ENCODE data around the gene IKBIP.
"Not testable (repeated sequence)": the region's sequence is repeated elsewhere in the genome, so short reads cannot be mapped to it uniquely, and the experiment has no call there.

IKBIP gene, protein sequence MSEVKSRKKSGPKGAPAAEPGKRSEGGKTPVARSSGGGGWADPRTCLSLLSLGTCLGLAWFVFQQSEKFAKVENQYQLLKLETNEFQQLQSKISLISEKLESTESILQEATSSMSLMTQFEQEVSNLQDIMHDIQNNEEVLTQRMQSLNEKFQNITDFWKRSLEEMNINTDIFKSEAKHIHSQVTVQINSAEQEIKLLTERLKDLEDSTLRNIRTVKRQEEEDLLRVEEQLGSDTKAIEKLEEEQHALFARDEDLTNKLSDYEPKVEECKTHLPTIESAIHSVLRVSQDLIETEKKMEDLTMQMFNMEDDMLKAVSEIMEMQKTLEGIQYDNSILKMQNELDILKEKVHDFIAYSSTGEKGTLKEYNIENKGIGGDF

DNA sequence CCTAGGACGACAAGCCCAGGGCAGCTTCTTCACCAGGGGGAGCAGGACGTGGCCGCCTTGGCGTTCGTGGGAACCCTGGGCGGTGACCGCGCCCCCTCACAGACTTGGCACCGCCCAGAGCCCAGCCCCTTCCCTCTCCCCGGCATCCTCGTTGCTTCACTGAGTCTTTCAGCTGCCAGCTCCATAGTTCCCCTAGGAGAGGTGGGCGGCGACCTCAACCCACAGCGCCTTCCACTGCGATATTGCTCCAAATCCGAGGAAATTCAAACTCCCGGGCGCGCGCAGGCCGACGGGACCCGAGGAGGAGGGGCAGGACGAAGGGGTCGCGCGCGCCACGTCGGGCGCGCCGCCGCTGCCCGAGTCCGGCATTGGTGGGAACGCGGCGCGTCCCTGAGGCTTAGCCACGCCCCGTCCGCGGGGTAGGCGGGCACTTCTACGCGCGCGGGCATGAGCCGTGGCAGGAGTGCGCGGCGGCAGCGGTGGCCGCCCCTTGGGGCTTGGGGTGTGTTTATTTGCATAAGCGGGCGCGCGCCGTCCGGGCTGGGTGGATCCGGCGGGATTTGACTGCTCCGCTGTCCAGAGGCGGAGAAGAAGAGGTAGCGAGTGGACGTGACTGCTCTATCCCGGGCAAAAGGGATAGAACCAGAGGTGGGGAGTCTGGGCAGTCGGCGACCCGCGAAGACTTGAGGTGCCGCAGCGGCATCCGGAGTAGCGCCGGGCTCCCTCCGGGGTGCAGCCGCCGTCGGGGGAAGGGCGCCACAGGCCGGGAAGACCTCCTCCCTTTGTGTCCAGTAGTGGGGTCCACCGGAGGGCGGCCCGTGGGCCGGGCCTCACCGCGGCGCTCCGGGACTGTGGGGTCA is at the start of gene IKBIP, which contains the start of gene APAF1:
Gene IKBIP (minus strand): TSS at position 77 of the 860 bp plus-strand sequence. CDS start 87 bp downstream, outside the sequence.
Gene APAF1 (plus strand): TSS at position 579 of the 860 bp plus-strand sequence. CDS start 3,070 bp downstream, outside the sequence.
- no peak for FAIRE-seq

DNA sequence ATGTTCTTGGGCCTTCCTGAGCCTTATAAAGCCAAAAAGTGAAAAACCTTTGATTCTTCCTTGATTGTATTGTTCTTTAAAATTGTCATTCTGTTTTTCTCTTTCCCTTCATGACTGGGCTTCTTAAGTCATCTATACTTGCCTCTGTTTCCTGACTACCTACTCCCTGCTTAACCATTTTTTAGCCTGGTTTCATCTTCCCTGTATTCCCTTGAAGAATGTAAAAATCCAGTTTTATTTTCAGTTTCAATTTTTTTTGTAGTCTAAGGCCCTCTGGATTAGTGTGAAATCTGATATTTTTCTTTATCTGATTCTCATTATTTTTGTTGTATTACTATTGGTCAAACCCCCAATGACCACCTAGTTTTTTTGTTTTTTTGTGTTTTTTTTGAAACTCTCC is 46.8 kb upstream of the IKBIP start:
- FAIRE-seq: no peak

DNA sequence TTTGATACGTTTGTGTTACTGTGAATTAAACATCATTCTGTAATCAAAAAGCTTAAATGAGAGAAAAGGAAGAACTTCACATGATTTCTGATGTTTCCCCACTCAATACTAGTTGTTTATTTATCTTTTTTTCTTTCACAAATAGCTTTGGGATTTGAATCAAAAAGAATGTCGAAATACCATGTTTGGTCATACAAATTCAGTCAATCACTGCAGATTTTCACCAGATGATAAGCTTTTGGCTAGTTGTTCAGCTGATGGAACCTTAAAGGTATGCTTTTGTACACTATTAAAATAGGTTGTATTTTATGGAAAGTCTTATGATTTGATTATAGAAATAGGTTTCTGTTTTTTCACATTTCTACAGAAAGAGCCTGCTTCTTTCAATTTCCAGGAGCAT is 42.0 kb upstream of the IKBIP start:
- no peak for FAIRE-seq

DNA sequence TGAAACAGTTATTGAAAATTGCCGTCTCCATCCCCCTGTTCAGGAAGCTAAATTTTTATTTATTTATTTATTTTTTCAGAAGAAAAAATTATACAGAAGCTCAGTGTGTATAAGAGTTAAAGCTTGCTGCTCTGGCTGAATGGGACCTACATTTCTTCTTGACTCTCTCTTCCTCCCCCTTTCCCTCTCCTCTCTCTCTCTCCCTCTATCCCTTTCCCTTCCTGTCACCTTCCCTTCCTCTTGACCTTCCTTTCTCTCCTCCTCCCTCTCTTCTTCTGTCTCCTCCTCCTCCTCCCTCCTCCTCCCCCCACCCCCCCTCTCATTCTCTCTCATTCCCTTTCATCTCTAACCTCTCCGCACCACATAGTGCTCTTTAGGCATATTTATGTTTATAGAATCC is 39.6 kb upstream of the IKBIP start:
- FAIRE-seq: no peak

DNA sequence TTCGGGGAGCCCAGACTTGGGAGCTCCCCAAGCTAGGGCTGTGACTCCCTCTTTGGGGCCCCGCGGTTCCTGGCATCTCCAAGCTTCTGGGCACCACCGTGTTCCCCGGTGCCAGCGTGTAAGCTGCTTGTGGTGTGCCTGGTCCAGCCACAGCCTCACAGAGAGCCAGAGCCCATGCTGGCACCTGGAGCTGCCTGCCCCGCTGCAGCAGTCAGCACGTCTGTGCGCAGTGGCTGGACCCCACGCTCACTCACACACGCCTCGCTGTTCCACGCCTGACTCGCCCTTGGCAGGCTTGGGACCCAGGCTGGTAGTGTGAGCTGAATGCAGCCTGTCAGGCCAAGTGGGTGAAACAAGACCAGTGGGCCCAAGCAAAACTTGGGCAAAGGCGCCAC is 35.0 kb upstream of the IKBIP start:
- FAIRE-seq: no peak

DNA sequence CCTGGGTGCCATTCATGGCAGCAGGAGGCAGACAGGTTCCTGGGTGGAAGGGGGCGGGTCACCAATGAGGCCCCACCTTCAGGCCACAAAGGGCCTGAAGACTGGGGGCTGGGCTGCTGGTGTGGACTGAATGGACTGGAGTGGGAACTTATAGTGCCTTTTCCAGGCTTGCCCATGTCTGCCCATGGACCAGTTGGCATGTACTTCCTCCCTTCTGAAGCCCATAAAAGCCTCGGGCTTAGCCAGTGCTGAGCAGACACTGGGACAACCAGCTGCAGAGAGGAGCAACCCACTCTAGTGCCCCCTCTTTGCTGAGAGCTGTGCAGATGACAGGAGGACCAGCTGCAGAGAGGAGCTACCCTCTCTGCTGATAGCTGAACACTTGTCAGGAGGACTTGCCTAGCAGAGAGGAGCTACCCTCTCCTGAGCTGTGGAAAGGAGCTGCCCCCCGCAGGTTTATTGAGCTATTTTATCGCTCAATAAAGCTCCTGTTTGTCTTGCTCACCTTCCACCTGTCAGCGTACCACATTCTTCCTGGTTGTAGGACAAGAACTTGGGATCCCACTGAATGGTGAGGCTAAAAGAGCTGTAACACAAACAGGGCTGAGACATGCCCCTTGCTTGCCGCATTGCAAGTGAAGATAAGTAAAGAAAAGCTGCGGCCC is 34.5 kb upstream of the IKBIP start:
- FAIRE-seq: no peak

DNA sequence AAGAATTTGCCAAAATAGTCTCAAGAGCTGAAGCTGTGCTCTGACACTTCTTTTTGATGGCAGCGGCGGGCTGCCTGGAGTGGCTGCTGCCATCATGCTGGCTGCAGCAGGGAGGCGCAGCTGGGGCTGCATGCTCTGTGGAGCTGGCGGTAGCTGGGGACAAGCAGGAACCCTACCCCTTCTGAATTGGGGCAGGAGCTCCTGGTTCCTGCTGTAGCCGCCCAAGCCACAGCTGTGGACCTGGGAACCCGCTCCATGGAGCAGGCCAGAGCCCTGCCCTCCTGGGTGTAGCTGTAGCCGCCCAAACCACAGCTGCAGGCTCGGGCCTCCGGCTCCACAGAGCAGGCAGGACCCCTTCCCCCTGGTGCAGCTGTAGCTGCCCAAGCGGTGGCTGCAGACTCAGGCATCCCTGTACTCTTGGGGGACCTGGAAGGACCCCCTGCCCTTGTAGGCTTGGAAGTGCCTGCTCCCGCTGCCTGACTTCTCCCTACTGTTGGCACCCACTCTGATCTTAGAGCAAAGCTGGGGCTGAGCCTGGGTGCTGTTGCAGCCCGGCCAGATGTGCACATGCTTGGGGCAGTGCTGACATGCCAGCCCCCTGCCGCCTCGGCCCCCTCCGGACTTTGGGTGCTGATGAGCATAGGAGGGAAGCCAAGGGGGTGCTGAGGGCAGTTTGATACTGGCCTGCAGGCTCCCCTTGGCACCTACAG is 33.8 kb upstream of the IKBIP start:
- FAIRE-seq: no peak

DNA sequence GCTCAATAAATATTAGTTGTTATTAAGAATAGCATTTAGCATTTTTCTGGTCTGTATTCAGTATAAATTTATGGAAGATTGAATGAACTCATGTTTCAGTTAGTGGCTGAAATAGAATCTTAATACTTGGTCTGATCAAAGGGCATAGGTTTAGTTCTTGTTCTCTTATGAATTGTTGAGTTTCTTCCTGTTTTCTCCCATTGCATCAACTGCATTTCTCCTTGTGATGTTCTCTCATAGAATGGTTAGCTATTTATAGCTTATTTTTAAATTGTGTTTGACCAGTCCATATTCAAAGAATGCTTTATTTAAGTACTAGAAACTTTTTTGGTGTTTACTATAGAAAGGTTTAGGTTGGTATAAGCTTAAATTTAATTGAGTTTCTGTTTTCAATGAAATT is 30.3 kb upstream of the IKBIP start:
- FAIRE-seq: no peak

DNA sequence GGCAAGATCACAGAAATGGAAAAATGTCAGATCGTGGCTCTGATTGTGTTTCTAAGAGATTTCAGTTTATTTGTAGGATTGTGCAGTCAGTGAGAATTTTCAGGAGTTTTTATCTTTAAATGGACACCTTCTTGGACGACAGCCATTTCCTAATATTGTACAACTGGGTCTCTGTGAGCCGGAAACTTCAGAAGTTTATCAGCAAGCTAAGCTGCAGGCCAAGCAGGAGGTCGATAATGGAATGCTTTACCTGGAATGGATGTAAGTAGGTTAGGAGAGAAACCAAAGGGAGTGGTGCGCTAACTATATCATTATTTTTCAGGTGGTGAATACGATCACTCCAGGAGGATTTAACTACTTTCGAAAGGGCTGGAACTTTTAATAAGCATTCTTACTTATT is 26.9 kb upstream of the IKBIP start:
- FAIRE-seq: no peak

DNA sequence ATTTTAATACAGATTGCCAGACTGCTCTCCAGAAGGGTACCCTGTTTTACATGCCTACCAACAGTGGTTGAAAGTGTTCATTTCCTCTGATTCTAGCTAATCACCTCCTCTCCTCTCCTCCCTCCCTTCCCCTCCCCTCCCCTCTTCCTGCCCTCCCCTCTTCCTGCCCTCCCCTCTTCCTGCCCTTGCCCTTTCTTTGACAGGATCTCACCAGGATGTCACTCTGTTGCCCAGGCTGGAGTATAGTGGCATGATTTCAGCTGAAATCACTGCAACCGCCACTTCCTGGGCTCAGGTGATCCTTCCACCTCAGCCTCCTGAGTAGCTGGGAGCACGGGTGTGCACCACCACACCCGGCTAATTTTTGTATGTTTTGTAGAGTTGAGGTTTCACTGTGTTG is 25.2 kb upstream of the IKBIP start:
- no peak for FAIRE-seq

DNA sequence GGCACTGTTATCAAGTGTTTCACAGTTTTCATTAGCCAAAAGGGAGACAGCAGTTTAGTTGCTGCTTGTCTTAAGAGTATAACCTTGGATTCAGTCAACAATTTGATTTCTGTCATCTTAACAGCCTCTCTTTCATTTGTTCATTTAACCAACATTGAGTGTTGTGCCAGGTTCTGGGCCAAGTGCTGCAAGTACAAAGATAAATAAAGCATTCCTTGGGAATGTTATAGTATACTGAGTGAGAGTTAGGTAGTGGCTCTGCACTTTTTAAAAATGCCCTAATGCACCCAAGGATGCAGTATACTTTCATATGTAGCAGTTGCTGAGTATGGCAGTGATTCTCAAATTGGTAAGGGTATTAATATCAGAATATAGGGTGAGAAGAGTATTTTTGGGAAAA is 15.9 kb upstream of the IKBIP start:
- FAIRE-seq: no peak

DNA sequence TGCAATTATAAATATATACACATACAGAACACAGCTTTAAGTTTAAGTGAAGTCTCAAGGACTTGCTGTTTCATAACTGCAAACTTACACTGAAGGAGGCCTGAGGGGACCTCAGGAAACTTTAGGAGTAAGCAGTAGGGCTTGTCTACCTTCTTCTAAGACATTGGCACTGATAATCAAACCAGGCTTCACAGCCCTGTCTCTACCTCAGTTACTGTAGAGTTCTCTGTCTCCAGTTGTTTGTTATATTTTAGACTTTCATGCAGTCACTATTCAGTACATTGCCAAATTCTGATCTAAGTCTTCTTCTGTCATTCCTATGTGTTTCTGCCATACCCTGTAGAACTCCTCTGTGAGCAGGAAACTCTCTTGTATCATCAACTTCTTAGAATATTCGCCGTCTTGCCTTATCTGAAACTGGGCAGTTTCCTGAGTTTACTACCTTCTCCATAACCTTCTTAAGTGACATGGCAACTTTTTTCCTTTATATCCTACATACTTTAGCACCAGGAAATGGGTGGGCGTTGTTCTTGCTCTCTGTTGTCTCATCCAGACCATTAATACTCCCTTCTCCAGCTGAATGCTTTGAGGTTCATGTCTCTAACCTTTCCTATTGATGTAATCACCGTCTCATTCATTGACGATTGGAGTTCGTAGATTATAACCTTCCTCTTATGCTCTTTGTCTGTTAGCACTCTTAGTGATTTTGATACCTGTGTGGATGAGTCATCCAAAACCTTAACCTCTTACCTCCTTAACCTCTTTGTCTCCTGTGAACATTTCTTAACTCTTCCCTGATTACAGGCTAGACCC is 11.9 kb upstream of the IKBIP start:
- FAIRE-seq: no peak

DNA sequence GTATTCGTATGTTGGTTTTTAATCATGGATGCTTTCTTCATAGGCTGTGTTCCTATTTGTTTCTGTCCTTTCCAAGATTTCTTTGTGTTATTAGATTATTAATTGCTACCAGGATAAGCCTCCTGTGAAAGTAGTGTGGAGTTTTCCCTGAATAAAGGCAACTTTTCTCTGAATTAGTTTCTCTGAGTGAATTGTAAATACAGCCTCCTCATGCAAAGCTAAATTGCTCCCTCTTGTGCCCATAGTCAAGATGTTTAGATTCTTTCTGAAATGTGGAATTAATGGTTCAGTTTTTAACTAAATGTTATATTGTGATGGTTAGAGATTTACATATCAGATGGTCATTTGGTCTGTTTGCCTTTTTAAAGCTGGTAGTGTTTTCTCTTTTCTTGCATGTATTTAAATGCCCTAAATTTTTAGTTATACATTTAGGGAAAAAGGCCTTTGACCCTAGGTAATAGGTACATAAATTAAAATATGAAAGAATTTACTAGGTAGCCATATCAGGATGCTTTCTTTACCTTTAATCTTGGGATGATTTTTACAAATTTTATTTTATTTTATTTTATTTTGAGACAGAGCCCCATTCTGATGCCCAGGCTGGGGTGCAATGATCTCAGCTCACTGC is 9.4 kb upstream of the IKBIP start:
- FAIRE-seq: peak; percentile 53

DNA sequence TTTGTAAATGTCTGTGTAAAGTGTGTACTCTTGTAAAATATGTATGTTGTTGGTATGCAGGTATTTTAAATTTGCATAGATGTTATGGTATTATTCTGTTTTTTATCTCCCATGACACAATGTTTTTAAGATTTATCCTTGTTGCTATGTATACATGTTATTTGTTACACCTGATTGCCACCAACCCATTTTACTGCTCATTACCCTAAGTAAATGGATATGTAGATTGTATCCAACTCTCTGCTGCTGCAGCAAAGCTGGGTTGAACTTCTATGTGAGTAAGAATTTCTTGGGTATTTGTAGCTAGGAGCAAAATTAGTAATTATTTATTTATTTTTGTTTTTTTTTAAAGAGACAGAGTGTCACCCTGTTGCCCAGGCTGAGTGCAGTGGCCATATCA is 6.7 kb upstream of the IKBIP start:
- FAIRE-seq: no peak

DNA sequence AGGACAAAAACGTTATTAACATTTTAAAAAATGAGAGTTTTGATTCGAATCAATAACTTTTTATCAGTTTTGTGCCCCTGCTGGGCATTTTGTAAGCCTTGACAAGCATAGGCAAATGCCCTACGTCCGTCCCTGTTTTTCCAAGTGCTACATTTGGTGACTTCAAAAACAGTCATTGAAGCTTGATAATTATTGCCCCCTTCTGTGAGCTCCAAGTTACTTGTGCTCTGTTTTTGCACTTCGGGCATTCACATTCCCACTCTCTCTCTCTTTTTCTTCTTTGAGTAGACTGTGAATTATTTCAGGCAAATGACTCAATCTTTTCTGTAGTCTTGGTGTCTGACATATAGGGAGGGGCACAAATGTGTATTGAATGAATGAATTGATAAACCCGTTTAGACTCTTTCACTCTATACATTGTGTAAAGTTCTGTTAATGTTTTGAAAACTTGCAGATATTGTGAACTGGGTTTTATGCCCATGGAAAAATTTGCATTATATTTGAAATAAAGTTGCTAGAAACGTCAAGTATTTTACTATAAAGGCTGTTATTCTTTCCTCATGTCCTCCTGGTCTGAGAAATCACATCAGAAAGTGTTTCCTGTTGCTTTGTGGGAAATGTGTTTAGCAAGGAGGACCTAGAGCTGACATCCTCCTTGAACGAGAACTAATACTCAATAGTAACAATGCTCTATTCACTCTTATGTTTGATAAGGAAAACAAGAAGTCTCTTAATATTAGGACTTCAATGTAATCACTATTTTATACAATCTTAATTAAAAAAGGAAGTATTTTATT is 1.9 kb upstream of the IKBIP start:
- no peak for FAIRE-seq

DNA sequence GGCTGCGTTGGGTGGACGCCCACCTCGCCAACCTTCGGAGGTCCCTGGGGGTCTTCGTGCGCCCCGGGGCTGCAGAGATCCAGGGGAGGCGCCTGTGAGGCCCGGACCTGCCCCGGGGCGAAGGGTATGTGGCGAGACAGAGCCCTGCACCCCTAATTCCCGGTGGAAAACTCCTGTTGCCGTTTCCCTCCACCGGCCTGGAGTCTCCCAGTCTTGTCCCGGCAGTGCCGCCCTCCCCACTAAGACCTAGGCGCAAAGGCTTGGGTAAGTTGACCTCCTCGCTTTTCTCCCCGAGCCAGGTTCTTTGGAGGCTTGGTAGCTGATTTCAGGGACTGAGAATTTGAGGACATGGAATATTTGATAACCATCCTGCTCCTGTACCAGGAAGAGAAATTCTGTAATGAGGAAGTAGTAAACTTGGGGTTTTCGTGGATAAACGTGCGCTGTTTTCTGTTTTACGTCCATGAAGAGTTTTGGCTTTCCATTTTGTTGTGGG is 1.0 kb upstream of the IKBIP start:
- FAIRE-seq: no peak

DNA sequence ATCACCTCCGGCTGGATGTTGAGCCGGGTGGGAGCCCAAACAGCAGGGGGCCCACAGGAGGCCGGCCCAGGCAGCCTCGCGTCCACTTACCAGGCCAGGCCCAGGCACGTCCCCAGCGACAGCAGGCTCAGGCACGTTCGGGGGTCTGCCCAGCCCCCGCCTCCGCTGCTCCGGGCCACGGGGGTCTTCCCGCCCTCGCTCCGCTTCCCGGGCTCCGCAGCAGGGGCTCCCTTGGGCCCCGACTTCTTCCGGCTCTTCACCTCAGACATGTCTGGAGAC is 216 bp downstream of the IKBIP start:
- FAIRE-seq: no peak

DNA sequence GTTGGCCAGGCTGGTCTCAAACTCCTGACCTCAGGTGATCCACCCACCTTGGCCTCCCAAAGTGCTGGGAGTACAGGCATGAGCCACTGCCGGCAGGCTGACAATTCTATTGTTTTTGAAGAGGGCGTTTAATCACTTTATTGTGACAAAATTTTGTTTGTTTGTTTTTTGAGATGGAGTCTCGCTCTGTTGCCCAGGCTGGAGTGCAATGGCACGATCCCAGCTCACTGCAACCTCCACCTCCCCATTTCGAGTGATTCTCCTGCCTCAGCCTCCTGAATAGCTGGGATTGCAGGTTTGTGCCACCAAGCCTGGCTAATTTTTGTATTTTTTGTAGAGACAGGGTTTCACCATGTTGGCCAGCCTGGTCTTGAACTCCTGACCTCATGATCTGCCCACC is 1.8 kb downstream of the IKBIP start:
- not testable (repeated sequence) for FAIRE-seq

DNA sequence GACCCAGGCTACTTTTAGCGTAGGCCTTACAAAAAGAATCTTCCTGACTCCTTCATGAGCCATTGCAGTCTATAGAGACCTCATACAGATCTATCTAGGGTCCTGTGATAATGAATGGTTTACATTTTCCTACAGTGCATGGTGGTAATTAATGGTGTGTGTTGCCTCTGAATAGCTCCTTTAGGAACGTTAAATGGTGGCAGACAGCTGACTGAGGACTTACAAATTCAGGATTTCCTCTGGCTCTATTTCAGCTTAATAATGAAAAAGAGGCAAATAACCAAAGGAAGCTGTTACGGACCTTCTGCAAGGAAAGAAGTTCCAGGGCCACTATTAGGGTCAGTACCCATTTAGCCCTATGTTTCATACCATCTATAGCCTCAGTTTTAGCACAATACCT is 5.1 kb downstream of the IKBIP start:
- no peak for FAIRE-seq

DNA sequence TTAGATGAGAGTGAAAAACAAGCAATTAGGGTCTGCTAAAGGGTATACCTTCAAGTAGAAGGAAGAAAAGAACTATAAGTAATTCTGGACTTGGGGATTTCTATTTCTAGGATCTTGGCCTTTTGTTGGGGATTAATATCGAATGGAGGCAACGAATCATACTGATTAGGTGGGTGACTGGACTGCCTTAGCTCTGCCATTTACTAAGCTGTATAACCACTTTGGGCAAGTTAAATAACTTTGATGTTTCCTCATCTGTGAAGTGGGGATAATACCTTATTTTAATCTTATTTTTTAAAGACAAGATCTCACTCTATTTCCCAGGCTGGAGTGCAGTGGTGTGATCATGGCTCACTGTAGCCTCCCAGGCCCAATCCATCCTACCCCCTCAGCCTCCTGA is 6.6 kb downstream of the IKBIP start:
- FAIRE-seq: no peak

DNA sequence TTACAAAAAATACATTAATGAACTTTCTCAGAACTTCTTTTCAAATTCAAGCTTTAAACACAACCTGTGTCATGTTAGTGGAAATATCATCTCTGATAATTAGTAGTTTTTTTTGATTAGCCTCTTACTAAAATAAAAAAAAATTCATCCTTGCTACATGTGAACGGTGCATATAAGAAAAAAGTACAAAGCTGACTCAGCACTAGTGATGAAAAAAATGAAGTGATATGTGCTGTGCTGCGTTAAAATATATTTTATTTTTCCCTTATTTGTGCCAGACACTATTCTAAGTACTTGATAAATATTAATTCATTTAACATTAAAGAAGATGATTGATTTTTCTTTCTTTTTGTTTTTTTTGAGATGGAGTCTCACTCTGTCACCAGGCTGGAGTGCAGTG is 7.5 kb downstream of the IKBIP start:
- no peak for FAIRE-seq
